Measurements from ENCODE around the gene NKAPD1.
"Not testable (repeated sequence)": the region's sequence is repeated elsewhere in the genome, so short reads cannot be mapped to it uniquely, and the experiment has no call there.

NKAPD1 gene

GRCh38 chr11:112073941-112074811, at the start of gene NKAPD1, which contains the start of gene PIH1D2:
Gene NKAPD1, plus strand, starts transcription at chr11:112074299. Its CDS starts 1,276 bp downstream, at chr11:112075575.
Gene PIH1D2, minus strand, starts transcription at chr11:112074017. Its CDS starts 843 bp downstream, at chr11:112073174.
- DNase-seq = peak; percentile 80

DNA sequence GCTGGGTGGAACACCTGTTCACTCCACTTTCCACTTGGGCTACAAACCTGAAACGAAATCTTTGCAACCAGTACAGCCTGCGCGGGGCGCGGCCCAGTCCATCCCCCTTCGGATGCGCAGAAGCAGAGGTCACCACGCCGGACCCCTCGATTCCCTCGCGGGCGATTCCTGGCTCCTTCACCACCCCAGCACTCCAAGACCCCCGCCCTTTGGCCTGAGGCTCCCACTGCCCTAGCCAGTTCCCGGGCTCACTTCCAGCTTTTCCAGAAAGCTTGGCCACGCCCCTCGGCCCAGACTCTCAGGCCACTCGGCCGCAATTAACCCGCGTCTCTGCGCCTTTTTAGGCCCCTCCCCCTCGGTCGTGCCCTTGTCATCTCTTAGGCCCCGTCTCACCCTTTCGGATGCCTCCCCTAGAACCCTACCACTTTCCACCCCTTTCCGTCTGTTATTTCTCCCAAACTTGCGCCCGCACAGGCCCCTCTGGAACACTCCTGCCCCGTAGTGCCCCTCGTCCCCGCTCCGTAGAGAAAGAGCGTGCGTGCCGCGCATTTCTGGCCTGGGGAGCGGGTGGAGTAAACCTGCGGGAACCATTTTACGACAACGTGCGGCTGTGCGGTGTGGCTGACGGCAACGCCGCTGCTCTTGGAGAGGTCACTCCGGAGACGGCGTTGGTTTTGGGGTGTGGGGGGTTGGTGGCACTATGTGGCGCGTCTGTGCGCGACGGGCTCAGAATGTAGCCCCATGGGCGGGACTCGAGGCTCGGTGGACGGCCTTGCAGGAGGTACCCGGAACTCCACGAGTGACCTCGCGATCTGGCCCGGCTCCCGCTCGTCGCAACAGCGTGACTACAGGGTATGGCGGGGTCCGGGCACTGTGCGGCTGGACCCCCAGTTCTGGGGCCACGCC, 49.1 kb upstream of the NKAPD1 start, which contains the start of gene DLAT:
Gene DLAT (plus strand): TSS at position 636 of the 906 bp plus-strand sequence. CDS start 65 bp downstream, at position 701.
- peak; percentile 92 for DNase-seq

DNA sequence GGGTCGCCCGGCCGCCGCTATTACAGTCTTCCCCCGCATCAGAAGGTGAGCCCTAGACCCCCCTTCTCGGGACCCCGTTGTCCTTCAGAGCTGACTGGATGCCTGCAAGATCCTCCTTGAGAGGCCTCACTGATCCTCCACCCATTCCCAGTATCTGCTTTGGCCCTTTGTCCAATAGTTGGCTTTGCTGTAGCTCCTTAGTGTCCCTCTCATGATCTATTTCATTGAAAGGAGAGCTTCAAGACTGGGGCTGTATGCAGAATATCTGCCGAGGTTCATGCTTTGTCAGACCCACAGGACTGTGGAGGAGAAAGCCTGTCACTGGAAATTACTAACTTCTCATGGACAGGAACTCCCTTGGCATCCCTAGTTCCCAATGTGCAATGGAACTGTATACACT, 48.4 kb upstream of the NKAPD1 start:
- peak; percentile 8 for DNase-seq

DNA sequence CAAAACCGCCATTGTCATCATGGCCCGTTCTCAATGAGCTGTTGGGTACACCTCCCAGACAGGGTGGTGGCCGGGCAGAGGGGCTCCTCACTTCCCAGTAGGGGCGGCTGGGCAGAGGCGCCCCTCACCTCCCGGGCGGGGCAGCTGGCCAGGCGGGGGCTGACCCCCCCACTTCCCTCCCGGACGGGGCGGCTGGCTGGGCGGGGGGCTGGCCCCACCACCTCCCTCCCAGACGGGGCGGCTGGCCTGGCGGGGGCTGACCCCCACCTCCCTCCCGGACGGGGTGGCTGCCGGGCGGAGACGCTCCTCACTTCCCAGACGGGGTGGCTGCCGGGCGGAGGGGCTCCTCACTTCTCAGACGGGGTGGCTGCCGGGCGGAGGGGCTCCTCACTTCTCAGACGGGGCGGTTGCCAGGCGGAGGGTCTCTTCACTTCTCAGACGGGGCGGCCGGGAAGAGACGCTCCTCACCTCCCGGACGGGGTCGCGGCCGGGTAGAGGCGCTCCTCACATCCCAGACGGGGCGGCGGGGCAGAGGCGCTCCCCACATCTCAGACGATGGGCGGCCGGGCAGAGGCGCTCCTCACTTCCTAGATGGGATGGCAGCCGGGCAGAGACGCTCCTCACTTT, 47.2 kb upstream of the NKAPD1 start:
- not testable (repeated sequence) for DNase-seq

DNA sequence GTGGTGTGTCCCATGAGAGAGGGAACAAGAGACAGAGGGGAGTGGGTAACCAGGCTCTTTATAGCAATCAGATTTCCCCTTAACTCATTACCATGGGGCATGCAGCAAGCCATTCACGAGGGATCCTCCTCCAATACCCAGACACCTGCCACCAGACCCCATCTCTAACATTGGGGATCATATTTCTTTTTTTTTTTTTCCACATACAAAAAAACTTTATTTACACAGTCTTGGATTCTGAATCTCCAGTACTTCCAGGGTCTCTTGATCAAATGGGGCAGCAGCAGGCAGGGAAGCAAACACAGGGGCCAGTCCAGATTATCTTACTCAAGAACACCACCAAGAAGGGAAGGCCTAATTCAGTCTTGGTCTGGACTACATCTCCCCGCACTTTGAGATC, 44.6 kb upstream of the NKAPD1 start:
- DNase-seq = no peak

DNA sequence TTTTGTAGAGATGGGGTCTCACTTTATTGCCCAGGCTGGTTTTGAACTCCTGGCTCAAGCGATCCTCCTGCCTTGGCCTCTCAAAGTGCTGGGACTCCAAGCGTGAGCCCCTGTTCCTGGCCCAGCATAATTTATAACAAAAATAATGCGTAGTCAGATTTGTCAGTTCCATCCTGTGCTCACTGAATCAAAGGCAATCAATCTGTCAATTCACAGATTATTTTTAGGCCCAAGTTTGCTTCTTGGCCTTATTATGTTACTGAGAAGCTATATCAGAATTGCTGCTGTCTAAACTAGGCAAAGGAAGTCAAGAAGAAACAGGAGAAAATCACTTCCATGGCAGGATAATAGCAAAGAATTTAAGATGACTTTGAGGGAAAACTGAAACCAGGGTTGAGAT, 40.2 kb upstream of the NKAPD1 start:
- no peak for DNase-seq

- DNase-seq = no peak
Observed at GRCh38 chr11:112037527-112037926, 36.6 kb upstream of the NKAPD1 start.

- peak; percentile 7 for DNase-seq
Observed at GRCh38 chr11:112042161-112042960, 31.7 kb upstream of the NKAPD1 start.

- DNase-seq = no peak
Observed at GRCh38 chr11:112042961-112043304, 31.2 kb upstream of the NKAPD1 start.

DNA sequence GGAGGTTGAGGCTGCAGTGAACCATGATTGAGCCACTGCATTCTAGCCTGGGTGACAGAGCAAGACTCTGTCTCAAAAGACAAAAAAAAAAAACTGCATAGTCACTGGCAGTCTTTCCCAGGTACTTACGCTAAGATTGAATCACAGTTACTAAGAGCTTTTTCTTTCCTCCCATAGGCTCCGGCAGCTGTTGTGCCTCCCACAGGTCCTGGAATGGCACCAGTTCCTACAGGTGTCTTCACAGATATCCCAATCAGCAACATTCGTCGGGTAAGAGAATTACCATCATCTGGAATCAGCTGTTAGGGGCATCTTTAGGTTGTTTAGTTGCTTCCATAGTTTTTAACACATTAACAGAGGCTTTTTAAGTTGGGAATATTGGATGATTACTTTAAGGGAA, 29.1 kb upstream of the NKAPD1 start:
- no peak for DNase-seq

GRCh38 chr11:112046647-112047046, 27.5 kb upstream of the NKAPD1 start:
- not testable (repeated sequence) for DNase-seq

DNA sequence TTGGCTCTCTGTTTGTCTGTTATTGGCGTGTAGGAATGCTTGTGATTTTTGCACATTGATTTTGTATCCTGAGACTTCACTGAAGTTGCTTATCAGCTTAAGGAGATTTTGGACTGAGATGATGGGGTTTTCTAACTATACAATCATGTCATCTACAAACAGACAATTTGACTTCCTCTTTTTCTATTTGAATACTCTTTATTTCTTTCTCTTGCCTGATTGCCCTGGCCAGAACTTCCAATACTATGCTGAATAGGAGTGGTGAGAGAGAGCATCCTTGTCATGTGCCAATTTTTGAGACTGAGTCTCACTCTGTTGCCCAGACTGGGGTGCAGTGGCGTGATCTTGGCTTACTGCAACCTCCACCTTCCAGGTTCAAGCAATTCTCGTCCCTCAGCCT, 25.8 kb upstream of the NKAPD1 start:
- DNase-seq = not testable (repeated sequence)

DNA sequence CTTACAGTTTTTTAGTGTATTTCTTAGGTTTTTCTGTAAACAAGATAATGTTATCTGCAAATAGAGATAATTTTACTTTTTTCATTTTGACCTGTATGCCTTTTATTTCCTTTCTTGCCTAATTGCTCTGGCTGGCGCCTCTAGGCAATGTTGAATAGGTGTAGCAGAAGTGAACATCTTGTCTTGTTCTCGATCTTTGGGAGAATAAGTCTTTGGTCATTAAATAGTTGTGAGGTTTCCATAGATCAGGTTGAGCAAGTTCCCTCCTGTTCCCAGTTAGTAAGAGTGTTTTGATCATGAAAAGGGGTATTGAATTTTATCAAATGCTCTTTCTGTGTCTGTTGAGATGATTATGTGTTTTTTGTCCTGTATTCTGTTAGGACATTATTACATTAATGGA, 24.3 kb upstream of the NKAPD1 start:
- DNase-seq = no peak

GRCh38 chr11:112050721-112051120, 23.4 kb upstream of the NKAPD1 start:
- DNase-seq = no peak

DNA sequence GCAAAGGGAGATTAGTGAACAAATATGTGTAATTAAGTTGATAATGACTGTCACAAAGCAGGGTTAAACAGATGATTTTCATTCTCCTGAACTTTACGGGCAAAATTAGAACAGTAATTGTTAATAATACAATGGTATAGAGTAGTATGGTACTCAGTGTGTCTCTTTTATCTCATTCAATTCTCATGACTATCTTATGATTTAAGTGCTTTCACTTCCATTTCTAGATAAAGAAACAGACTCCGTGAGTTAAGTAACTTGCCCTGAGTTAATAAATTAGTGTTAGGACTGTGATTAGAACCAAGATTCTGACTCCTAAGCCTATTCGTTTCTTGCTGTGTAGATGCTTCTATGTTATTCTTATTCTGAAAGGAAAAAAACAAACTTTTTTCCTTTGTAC, 22.3 kb upstream of the NKAPD1 start:
- DNase-seq = no peak

DNA sequence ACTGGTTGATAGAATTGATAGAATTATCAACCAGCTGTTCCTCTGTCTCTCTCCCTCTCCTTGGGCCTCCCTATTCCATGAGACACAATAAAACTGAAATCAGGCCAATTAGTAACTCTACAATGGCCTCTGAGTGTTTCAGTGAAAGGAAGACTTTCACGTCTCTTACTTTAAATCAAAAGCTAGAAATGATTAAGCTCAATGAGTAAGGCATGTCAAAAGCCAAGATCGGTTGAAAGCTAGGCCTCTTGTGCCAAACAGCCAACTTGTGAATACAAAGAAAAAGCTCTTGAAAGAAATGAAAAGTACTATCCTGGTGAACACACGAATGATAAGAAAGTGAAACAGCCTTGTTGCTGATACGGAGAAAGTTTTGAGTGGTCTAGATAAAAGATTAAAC, 16.9 kb upstream of the NKAPD1 start:
- peak; percentile 80 for DNase-seq

GRCh38 chr11:112058103-112058502, 16.0 kb upstream of the NKAPD1 start:
- no peak for DNase-seq

DNA sequence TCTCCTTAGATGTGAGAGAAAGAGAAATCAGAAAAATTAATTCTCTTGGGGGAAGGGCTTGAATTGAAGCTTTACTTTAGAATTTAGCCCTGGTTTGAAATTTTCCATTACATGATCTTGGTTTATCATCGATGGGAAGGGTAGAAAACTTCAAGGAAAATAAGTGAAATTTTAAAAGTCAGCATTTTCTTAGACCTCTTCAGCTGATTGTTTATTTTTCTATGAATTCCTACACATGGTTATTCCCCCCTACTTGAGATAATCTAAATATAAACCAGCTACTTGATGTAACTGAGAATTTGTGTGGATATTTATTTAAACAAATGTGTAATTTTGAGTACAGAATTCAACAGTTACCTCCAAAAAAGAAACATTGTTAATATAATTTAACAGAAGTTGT, 11.2 kb upstream of the NKAPD1 start:
- DNase-seq = no peak

- peak; percentile 85 for DNase-seq
Observed at GRCh38 chr11:112082729-112083128, 8.6 kb downstream of the NKAPD1 start.

GRCh38 chr11:112085822-112086421, 11.8 kb downstream of the NKAPD1 start:
- DNase-seq = peak; percentile 55

DNA sequence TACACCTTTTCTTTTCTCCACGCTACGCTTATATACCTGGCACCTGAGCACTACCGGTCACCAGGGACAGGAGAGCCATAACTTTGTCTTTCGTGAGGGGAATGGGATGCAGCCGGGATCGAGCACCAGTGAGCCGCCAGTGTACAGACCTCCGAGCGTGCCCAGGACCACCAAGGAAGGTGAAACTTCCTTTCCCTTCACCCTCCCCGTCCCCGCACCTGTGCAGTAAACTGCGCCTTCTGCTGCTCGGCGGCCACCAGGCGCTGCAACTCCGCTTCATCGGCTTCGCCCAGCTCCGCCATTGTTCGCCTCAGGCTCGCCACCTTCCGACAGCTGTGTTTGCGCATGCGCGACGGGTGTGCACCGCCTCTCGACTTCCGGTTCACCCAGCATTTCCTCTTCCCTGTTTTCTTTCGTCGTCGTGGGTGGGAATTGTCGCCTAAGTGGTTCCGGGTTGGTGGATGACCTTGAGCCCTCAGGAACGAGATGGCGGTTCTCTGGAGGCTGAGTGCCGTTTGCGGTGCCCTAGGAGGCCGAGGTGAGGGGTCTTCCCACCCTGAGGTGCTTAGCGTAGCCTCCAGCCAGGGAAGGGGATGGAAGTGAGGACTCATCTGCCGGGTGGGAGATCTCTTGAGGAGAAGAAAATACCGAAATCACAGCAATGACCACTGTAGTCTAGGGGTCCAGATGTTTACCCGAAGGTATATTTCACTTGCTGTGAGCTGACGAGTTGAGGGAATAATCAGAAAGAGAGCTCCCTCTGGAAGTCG, 12.5 kb downstream of the NKAPD1 start, which contains the start of the genes SDHD and TIMM8B:
Gene SDHD (plus strand): TSS at position 452 of the 770 bp plus-strand sequence. CDS start 35 bp downstream, at position 487.
Gene TIMM8B (minus strand): TSS at position 335 of the 770 bp plus-strand sequence. CDS start 33 bp downstream, at position 302.
- peak; percentile 97 for DNase-seq
